ENCODE results near the gene PPP4C. TPM values are rescaled to one million over a fixed set of nuclear protein-coding genes. Genes with fewer than 3 reads are reported as not detected.

Gene PPP4C
- total RNA-seq, 4 donors from 2014 or later = 41.2 to 58.5 (median 48.6) TPM

GRCh38 chr16:30054451-30054850 lies 21.3 kb upstream of the PPP4C start:
- TF ChIP-seq, protein P1, sequence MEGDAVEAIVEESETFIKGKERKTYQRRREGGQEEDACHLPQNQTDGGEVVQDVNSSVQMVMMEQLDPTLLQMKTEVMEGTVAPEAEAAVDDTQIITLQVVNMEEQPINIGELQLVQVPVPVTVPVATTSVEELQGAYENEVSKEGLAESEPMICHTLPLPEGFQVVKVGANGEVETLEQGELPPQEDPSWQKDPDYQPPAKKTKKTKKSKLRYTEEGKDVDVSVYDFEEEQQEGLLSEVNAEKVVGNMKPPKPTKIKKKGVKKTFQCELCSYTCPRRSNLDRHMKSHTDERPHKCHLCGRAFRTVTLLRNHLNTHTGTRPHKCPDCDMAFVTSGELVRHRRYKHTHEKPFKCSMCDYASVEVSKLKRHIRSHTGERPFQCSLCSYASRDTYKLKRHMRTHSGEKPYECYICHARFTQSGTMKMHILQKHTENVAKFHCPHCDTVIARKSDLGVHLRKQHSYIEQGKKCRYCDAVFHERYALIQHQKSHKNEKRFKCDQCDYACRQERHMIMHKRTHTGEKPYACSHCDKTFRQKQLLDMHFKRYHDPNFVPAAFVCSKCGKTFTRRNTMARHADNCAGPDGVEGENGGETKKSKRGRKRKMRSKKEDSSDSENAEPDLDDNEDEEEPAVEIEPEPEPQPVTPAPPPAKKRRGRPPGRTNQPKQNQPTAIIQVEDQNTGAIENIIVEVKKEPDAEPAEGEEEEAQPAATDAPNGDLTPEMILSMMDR (IDR thresholded peaks at IDR 0.05) = no peak
- no peak for TF ChIP-seq EP300 (IDR thresholded peaks at IDR 0.05)
- TF ChIP-seq POLR2AphosphoS5 (IDR thresholded peaks at IDR 0.05) = no peak
- no peak for TF ChIP-seq POLR2A (IDR thresholded peaks at IDR 0.05)
- WGBS, 2 donors (ENCODE audit: low coverage in 1 of 2) = 74 to 75% methylated on average over 7 to 8 of the region's 8 CpGs
- Histone ChIP-seq H3K4me1 (peaks cover 0 to 22% (median 14%) of the 10 kb centered on the region in 3 donors), H3K9me3 (no peaks in the 10 kb centered on the region), H3K36me3 (no peaks in the 10 kb centered on the region), H3K27me3 (no peaks in the 10 kb centered on the region), H3K4me3 (no peak overlapping the region), H3K27ac (no peak overlapping the region)
- ATAC-seq = no peak

DNA sequence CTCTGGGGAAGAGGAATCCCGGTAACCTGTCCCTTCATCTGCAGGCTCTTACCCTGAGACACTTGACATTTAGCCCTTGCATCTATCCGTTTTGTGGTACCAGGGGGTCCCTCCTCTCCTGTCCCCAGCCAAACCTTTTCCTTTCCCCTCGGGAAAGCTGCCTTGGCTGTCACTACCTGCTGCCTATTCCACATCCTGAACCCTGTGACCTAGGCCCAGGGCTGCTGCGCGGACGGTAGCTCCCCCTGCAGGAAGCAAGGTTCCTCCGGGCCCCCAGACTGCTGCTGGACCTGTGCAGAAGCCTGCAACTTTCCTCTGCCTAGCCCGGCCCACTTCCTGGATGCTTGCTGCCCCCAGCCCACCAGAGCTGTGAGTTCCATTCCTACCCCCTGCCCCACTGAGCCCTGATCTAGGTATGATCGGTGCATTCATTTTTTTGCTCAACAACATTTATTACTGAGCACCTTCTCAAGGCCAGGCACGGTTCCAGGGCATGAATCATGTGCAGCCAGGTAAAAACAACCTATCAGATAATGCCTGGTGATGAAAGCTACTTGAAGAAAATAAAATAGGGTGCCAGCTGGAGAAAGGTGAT lies 20.7 kb upstream of the PPP4C start:
- Histone ChIP-seq H3K36me3 (no peaks in the 10 kb centered on the region), H3K4me1 (peaks cover 0 to 28% (median 15%) of the 10 kb centered on the region in 3 donors), H3K9me3 (no peaks in the 10 kb centered on the region), H3K27ac (no peak overlapping the region), H3K4me3 (no peak overlapping the region), H3K27me3 (no peaks in the 10 kb centered on the region)
- 31 to 33% methylated on average over 2 to 5 of the region's 10 CpGs for WGBS, 2 donors (ENCODE audit: low coverage in 1 of 2)
- ATAC-seq = no peak
- TF ChIP-seq, protein P1 (IDR thresholded peaks at IDR 0.05) = peak in 1 of 4 experiments; percentile 37
- no peak for TF ChIP-seq POLR2AphosphoS5 (IDR thresholded peaks at IDR 0.05)

DNA sequence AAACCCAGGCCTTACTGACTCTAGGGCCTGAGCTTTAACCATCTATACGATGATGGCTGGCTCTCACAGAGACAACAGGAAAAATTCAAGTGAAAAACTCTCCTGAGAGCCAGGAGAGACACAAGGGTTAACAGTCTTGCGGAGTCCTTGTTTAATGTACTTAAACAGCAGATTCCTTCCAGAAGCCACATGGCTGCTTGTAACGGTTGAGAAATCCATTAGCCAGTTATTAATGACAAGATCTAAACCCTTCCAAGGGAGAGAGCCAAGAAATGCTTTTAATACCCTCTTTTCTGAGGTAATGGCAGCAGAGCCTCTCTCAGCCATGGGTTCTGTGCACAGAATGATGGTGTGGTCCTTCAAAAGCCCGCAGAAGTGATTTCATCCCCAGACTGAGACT lies 15.4 kb upstream of the PPP4C start:
- no peak for TF ChIP-seq POLR2A (IDR thresholded peaks at IDR 0.05)
- TF ChIP-seq POLR2AphosphoS5 (IDR thresholded peaks at IDR 0.05) = peak; percentile 86
- TF ChIP-seq EP300 (IDR thresholded peaks at IDR 0.05) = no peak
- TF ChIP-seq, protein P1 (IDR thresholded peaks at IDR 0.05) = no peak
- peaks cover 0 to 36% (median 20%) of the 10 kb centered on the region in 3 donors for H3K4me1 ChIP-seq
- 55 to 57% methylated on average over 4 of the region's 4 CpGs for WGBS, 2 donors (ENCODE audit: low coverage in 1 of 2)
- no peak overlapping the region for H3K4me3 ChIP-seq
- H3K9me3 ChIP-seq = no peaks in the 10 kb centered on the region
- no peaks in the 10 kb centered on the region for H3K36me3 ChIP-seq
- ATAC-seq = no peak
- H3K27me3 ChIP-seq = no peaks in the 10 kb centered on the region
- H3K27ac ChIP-seq = peak overlapping the region in 3 of 4 donors; percentile 33 to 99 (median 48)

GRCh38 chr16:30060836-30061554 lies 14.8 kb upstream of the PPP4C start:
- ATAC-seq = no peak
- peak overlapping the region in 3 of 4 donors; percentile 33 to 99 (median 48) for H3K27ac ChIP-seq
- TF ChIP-seq POLR2A (IDR thresholded peaks at IDR 0.05) (no peak), POLR2AphosphoS5 (IDR thresholded peaks at IDR 0.05) (no peak), EP300 (IDR thresholded peaks at IDR 0.05) (no peak)
- TF ChIP-seq, protein P1 (IDR thresholded peaks at IDR 0.05) = no peak
- WGBS, 2 donors (ENCODE audit: low coverage in 1 of 2) = 100% methylated on average over 1 of the region's 2 CpGs; no CpG with 5 or more reads in 1 of the 2 donors
- no peaks in the 10 kb centered on the region for H3K9me3 ChIP-seq
- H3K27me3 ChIP-seq = no peaks in the 10 kb centered on the region
- H3K36me3 ChIP-seq = no peaks in the 10 kb centered on the region
- H3K4me1 ChIP-seq = peaks cover 0 to 36% (median 20%) of the 10 kb centered on the region in 3 donors
- no peak overlapping the region for H3K4me3 ChIP-seq

All from gastroesophageal sphincter (tissue), 4 donors.